Astrocyte (in vitro differentiated cells and primary cell): Measurements from ENCODE around the gene ONECUT2. TPM values are rescaled to one million over a fixed set of nuclear protein-coding genes. Genes with fewer than 3 reads are reported as not detected.

Source experiments
- DNase-seq: peaks from one replicate; pipeline ENCODE4 v3.0.0-alpha.2; 2010; ENCODE audit warnings: low read depth
- FAIRE-seq: peaks from 2 replicates; lab custom pipeline; 2011; peaks lifted over from hg19 to GRCh38; lab: Jason Lieb, UNC
- H2AFZ ChIP-seq: 2 replicates; pipeline ENCODE4 v1.6.0; 2012; ENCODE audit warnings: low read depth, low read length, inconsistent platforms
- H3K27ac ChIP-seq: 2 replicates; pipeline ENCODE4 v1.5.1; 2011; ENCODE audit warnings: low read depth, low read length, inconsistent platforms
- H3K27me3 ChIP-seq: 2 replicates; pipeline ENCODE4 v1.6.0; 2011; ENCODE audit warnings: low read length, inconsistent platforms; ENCODE audit not compliant: insufficient read depth
- H3K36me3 ChIP-seq: 2 replicates; pipeline ENCODE4 v1.5.1; 2011; ENCODE audit warnings: low read length, inconsistent platforms; ENCODE audit not compliant: insufficient read depth
- H3K4me1 ChIP-seq: 2 replicates; pipeline ENCODE4 v1.5.1; 2011; ENCODE audit warnings: low read length, inconsistent platforms; ENCODE audit not compliant: insufficient read depth
- H3K4me2 ChIP-seq: 2 replicates; pipeline ENCODE4 v1.6.0; 2012; ENCODE audit warnings: low read length, inconsistent platforms
- H3K4me3 ChIP-seq: 2 replicates; pipeline ENCODE4 v1.5.1; 2011; ENCODE audit warnings: low read depth, mild to moderate bottlenecking, low read length, inconsistent platforms; ENCODE audit not compliant: insufficient read depth
- H3K79me2 ChIP-seq: 2 replicates; pipeline ENCODE4 v1.6.0; 2012; ENCODE audit warnings: mild to moderate bottlenecking, low read length, inconsistent platforms; ENCODE audit not compliant: insufficient read depth
- H3K9ac ChIP-seq: 2 replicates; pipeline ENCODE4 v1.6.0; 2012; ENCODE audit warnings: mild to moderate bottlenecking, low read length, inconsistent platforms
- H3K9me3 ChIP-seq: 2 replicates; pipeline ENCODE4 v1.5.1; 2012; ENCODE audit warnings: low read depth, mild to moderate bottlenecking, low read length, inconsistent platforms; ENCODE audit not compliant: insufficient read depth
- H4K20me1 ChIP-seq: 2 replicates; pipeline ENCODE4 v1.6.0; 2012; ENCODE audit warnings: low read length, inconsistent platforms; ENCODE audit not compliant: insufficient read depth
- H3K27ac Mint-ChIP-seq: one replicate; pipeline ENCODE4 v1.8.0; 2021; ENCODE audit warnings: mild to moderate bottlenecking, mixed read lengths; ENCODE audit not compliant: unreplicated experiment
- H3K27me3 Mint-ChIP-seq: one replicate; pipeline ENCODE4 v1.8.0; 2021; ENCODE audit warnings: low read depth, mixed read lengths; ENCODE audit not compliant: unreplicated experiment
- H3K36me3 Mint-ChIP-seq: one replicate; pipeline ENCODE4 v1.8.0; 2021; ENCODE audit warnings: low read depth, mixed read lengths; ENCODE audit not compliant: unreplicated experiment
- H3K4me1 Mint-ChIP-seq: one replicate; pipeline ENCODE4 v1.8.0; 2021; ENCODE audit warnings: low read depth, mixed read lengths; ENCODE audit not compliant: unreplicated experiment
- H3K4me3 Mint-ChIP-seq: one replicate; pipeline ENCODE4 v1.8.0; 2021; ENCODE audit warnings: mild to moderate bottlenecking, moderate library complexity, mixed read lengths; ENCODE audit not compliant: unreplicated experiment
- H3K9me3 Mint-ChIP-seq: one replicate; pipeline ENCODE4 v1.8.0; 2021; ENCODE audit warnings: mild to moderate bottlenecking, mixed read lengths; ENCODE audit not compliant: unreplicated experiment
- CTCF ChIP-seq: IDR thresholded peaks from 2 replicates; pipeline ENCODE4 v1.5.1; 2011; ENCODE audit warnings: low read depth, mild to moderate bottlenecking, inconsistent platforms, low read length, moderate library complexity; ENCODE audit not compliant: insufficient read depth
- EZH2 ChIP-seq: IDR thresholded peaks from 2 replicates; pipeline ENCODE4 v1.6.1; 2012; ENCODE audit warnings: mild to moderate bottlenecking, low read length, inconsistent platforms; ENCODE audit not compliant: insufficient read depth
- total RNA-seq: library from RNA; stranded (reverse); gene quantifications from 2 replicates; pipeline ENCODE4 v1.2.1, GENCODE V29; 2021

The ONECUT2 gene
- total RNA-seq, 1 donor from 2014 or later: 6.2 TPM

DNA sequence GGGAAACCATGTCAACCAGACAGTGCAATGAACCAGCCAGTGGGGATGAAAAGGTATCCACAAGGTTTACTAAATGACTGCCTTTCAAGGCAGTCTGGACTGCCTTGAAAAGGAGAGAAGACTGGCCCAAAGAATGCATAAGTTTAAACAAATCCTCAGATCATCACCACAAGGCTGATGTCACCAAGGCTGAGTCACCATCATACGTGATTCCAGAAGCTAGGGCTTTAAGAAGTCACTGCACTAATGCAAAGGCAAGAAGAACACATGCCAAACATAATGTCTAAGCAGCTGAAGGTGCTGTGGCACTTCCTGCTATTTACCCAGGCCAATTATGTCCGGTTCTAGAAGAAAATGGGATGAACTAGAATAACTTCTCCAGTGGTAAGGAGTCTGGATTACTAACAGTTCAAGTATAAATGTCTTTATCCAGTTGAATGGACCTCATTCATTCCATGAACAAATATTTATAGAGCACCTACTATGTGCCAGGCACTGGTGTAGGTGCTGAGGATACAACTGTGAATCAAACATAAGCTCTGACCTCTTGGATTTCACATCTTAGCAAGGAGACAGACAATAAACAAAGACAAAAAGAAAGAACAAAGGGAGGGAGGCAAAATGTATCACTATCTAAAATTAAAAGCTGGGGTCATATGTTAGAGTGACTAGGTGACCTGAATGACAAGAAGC, 37.6 kb upstream of the ONECUT2 start:
- Histone ChIP-seq H3K4me2 (no peak overlapping the region), H4K20me1 (no peaks in the 10 kb centered on the region), H3K36me3 (no peaks in the 10 kb centered on the region), H3K4me1 (no peaks in the 10 kb centered on the region), H3K27me3 (no peaks in the 10 kb centered on the region), H3K79me2 (no peaks in the 10 kb centered on the region), H2AFZ (no peak overlapping the region), H3K27ac (no peak overlapping the region), H3K9me3 (no peaks in the 10 kb centered on the region), H3K4me3 (no peak overlapping the region), H3K9ac (no peak overlapping the region)
- Mint-ChIP-seq H3K4me1 (peaks cover 11% of the 10 kb centered on the region), H3K4me3 (no peak overlapping the region), H3K27ac (peak overlapping the region; percentile 58), H3K36me3 (no peaks in the 10 kb centered on the region), H3K27me3 (peaks cover 15% of the 10 kb centered on the region), H3K9me3 (peaks cover 3% of the 10 kb centered on the region)
- peak; percentile 48 for DNase-seq
- no peak for TF ChIP-seq CTCF
- TF ChIP-seq EZH2: no peak
- FAIRE-seq: peak; percentile 17

GRCh38 chr18:57404345-57404744, 30.8 kb upstream of the ONECUT2 start:
- Histone ChIP-seq H3K27ac (no peak overlapping the region), H3K4me1 (no peaks in the 10 kb centered on the region), H2AFZ (no peak overlapping the region), H3K4me3 (no peak overlapping the region), H3K36me3 (no peaks in the 10 kb centered on the region), H3K79me2 (no peaks in the 10 kb centered on the region), H3K9me3 (no peaks in the 10 kb centered on the region), H4K20me1 (no peaks in the 10 kb centered on the region), H3K4me2 (no peak overlapping the region), H3K27me3 (no peaks in the 10 kb centered on the region), H3K9ac (no peak overlapping the region)
- Mint-ChIP-seq H3K4me3 (no peak overlapping the region), H3K27ac (no peak overlapping the region), H3K4me1 (no peaks in the 10 kb centered on the region), H3K27me3 (peaks cover 12% of the 10 kb centered on the region), H3K36me3 (no peaks in the 10 kb centered on the region), H3K9me3 (no peaks in the 10 kb centered on the region)
- TF ChIP-seq EZH2 (no peak), CTCF (no peak)
- DNase-seq (no peak), FAIRE-seq (no peak)

GRCh38 chr18:57409650-57410049, 25.5 kb upstream of the ONECUT2 start:
- Mint-ChIP-seq H3K36me3 (no peaks in the 10 kb centered on the region), H3K4me3 (no peak overlapping the region), H3K27ac (no peak overlapping the region), H3K4me1 (no peaks in the 10 kb centered on the region), H3K27me3 (peaks cover 1% of the 10 kb centered on the region), H3K9me3 (no peaks in the 10 kb centered on the region)
- DNase-seq (no peak), FAIRE-seq (no peak)
- Histone ChIP-seq H3K4me2 (no peak overlapping the region), H3K4me1 (no peaks in the 10 kb centered on the region), H3K27ac (no peak overlapping the region), H3K9ac (no peak overlapping the region), H3K36me3 (no peaks in the 10 kb centered on the region), H4K20me1 (no peaks in the 10 kb centered on the region), H3K27me3 (no peaks in the 10 kb centered on the region), H2AFZ (no peak overlapping the region), H3K79me2 (no peaks in the 10 kb centered on the region), H3K4me3 (no peak overlapping the region), H3K9me3 (no peaks in the 10 kb centered on the region)
- TF ChIP-seq CTCF: no peak
- TF ChIP-seq EZH2: no peak
